ENCODE results near the gene PLA2G4D. TPM values are rescaled to one million over a fixed set of nuclear protein-coding genes. Genes with fewer than 3 reads are reported as not detected.

PLA2G4D gene
- total and polyA plus RNA-seq, 2 experiments from 2014 or later = 0.07 to 0.15 TPM

DNA sequence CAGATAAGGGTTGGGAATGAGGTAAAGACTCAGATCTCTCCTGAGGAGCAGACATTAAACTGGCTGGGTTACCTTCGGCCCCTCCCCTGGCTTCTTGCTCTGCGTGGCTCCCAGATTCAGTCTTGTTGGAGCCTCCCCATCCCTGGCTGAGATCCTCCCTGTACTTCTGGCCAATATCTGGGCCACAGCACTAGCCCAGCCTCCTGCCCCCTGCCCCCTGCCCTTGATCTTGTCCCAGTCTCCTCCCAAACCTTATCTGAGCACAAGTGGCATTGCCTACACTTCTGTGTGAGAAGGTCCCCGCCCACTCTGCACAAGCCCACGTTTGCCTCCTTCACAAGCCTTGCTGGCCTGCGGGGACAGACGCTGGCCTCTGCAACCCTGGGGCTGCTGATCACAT lies 45.2 kb upstream of the PLA2G4D start (continued):
- TF ChIP-seq, protein P1, sequence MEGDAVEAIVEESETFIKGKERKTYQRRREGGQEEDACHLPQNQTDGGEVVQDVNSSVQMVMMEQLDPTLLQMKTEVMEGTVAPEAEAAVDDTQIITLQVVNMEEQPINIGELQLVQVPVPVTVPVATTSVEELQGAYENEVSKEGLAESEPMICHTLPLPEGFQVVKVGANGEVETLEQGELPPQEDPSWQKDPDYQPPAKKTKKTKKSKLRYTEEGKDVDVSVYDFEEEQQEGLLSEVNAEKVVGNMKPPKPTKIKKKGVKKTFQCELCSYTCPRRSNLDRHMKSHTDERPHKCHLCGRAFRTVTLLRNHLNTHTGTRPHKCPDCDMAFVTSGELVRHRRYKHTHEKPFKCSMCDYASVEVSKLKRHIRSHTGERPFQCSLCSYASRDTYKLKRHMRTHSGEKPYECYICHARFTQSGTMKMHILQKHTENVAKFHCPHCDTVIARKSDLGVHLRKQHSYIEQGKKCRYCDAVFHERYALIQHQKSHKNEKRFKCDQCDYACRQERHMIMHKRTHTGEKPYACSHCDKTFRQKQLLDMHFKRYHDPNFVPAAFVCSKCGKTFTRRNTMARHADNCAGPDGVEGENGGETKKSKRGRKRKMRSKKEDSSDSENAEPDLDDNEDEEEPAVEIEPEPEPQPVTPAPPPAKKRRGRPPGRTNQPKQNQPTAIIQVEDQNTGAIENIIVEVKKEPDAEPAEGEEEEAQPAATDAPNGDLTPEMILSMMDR (conservative IDR thresholded peaks at IDR 0.05; ENCODE audit: low read depth in 2 of 2) = no peak
- TF ChIP-seq EZH2 (IDR thresholded peaks at IDR 0.05; ENCODE audit: low read depth, unreplicated experiment) (no peak), POLR2AphosphoS5 (IDR thresholded peaks at IDR 0.05; ENCODE audit: low read depth) (no peak), JUNB (IDR thresholded peaks at IDR 0.05; ENCODE audit: unreplicated experiment) (no peak), STAT1 (IDR thresholded peaks at IDR 0.05; ENCODE audit: unreplicated experiment) (no peak), ZNF331 (CRISPR knock-in tag; IDR thresholded peaks at IDR 0.05; ENCODE audit: low read depth) (no peak), CREB1 (CRISPR knock-in tag; IDR thresholded peaks at IDR 0.05; ENCODE audit: low read depth) (no peak)
- TF ChIP-seq, protein P2, sequence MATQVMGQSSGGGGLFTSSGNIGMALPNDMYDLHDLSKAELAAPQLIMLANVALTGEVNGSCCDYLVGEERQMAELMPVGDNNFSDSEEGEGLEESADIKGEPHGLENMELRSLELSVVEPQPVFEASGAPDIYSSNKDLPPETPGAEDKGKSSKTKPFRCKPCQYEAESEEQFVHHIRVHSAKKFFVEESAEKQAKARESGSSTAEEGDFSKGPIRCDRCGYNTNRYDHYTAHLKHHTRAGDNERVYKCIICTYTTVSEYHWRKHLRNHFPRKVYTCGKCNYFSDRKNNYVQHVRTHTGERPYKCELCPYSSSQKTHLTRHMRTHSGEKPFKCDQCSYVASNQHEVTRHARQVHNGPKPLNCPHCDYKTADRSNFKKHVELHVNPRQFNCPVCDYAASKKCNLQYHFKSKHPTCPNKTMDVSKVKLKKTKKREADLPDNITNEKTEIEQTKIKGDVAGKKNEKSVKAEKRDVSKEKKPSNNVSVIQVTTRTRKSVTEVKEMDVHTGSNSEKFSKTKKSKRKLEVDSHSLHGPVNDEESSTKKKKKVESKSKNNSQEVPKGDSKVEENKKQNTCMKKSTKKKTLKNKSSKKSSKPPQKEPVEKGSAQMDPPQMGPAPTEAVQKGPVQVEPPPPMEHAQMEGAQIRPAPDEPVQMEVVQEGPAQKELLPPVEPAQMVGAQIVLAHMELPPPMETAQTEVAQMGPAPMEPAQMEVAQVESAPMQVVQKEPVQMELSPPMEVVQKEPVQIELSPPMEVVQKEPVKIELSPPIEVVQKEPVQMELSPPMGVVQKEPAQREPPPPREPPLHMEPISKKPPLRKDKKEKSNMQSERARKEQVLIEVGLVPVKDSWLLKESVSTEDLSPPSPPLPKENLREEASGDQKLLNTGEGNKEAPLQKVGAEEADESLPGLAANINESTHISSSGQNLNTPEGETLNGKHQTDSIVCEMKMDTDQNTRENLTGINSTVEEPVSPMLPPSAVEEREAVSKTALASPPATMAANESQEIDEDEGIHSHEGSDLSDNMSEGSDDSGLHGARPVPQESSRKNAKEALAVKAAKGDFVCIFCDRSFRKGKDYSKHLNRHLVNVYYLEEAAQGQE (IDR thresholded peaks at IDR 0.05; ENCODE audit: unreplicated experiment) = no peak

DNA sequence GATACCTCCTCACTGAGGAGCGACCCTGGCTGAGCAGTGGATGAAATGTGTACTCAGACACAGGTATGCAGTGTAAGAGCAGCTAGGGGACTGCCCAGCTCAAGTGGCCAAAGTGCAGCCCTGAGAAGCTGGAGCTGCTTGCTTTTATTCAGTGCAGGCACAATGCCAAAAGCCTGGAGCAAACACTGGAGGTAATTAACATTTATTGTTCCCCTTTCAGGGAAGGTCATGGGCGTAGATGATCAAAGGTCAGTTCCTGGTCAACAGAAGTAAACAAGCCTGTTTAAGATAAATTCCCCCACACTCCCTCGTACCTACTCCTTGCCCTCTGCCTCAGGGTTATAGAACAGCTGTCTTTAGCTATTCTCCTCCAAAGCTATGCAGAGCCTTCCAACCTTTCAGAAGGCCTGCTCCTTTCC lies 44.6 kb upstream of the PLA2G4D start:
- Histone ChIP-seq H3K36me3 (ENCODE audit: insufficient read depth) (no peaks in the 10 kb centered on the region), H3K27me3 (ENCODE audit: insufficient read depth) (no peaks in the 10 kb centered on the region), H3K27ac (ENCODE audit: low read depth) (no peak overlapping the region), H3K4me2 (no peak overlapping the region), H3F3A (replicated peaks; ENCODE audit: low read depth) (no peaks in the 10 kb centered on the region), H2AFZ (no peak overlapping the region), H3K9me2 (ENCODE audit: insufficient read depth) (no peaks in the 10 kb centered on the region), H3K4me1 (ENCODE audit: insufficient read depth) (no peaks in the 10 kb centered on the region), H4K20me1 (replicated peaks; ENCODE audit: insufficient read depth) (no peaks in the 10 kb centered on the region), H3K79me2 (replicated peaks; ENCODE audit: insufficient read depth) (no peaks in the 10 kb centered on the region), H3K4me3 (no peak overlapping the region)
- ATAC-seq (no peak), DNase-seq (ENCODE audit: low spot score) (no peak)
- no peak overlapping the region for H3K4me3 Mint-ChIP-seq
- H3K36me3 Mint-ChIP-seq (ENCODE audit: low read depth) = no peaks in the 10 kb centered on the region
- no peak overlapping the region for H3K27ac Mint-ChIP-seq
- peaks cover 4% of the 10 kb centered on the region for H3K27me3 Mint-ChIP-seq (ENCODE audit: insufficient read depth, low read depth, poor library complexity)
- peaks cover 1% of the 10 kb centered on the region; the same call in 1 of the 3 replicates for H3K4me1 Mint-ChIP-seq
- H3K9me3 Mint-ChIP-seq = peaks cover 15% of the 10 kb centered on the region; the same call in 2 of the 3 replicates
- no peak for TF ChIP-seq ZNF114 (CRISPR knock-in tag; IDR thresholded peaks at IDR 0.05)
- TF ChIP-seq, protein P3, sequence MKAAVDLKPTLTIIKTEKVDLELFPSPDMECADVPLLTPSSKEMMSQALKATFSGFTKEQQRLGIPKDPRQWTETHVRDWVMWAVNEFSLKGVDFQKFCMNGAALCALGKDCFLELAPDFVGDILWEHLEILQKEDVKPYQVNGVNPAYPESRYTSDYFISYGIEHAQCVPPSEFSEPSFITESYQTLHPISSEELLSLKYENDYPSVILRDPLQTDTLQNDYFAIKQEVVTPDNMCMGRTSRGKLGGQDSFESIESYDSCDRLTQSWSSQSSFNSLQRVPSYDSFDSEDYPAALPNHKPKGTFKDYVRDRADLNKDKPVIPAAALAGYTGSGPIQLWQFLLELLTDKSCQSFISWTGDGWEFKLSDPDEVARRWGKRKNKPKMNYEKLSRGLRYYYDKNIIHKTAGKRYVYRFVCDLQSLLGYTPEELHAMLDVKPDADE (IDR thresholded peaks at IDR 0.05) = no peak
- no peak for TF ChIP-seq EZH2phosphoT487 (IDR thresholded peaks at IDR 0.05; ENCODE audit: unreplicated experiment)
- no peak for TF ChIP-seq POLR2AphosphoS5 (IDR thresholded peaks at IDR 0.05; ENCODE audit: low read depth)
- no peak for TF ChIP-seq CREB1 (CRISPR knock-in tag; IDR thresholded peaks at IDR 0.05; ENCODE audit: low read depth)
- TF ChIP-seq, protein P1 (conservative IDR thresholded peaks at IDR 0.05; ENCODE audit: low read depth in 2 of 2) = no peak
- TF ChIP-seq ZNF331 (CRISPR knock-in tag; IDR thresholded peaks at IDR 0.05; ENCODE audit: low read depth) = no peak
- TF ChIP-seq, protein P2 (IDR thresholded peaks at IDR 0.05; ENCODE audit: unreplicated experiment) = no peak
- TF ChIP-seq EZH2 (IDR thresholded peaks at IDR 0.05; ENCODE audit: low read depth, unreplicated experiment) = no peak
- no peak for TF ChIP-seq JUNB (IDR thresholded peaks at IDR 0.05; ENCODE audit: unreplicated experiment)
- TF ChIP-seq STAT1 (IDR thresholded peaks at IDR 0.05; ENCODE audit: unreplicated experiment) = no peak
- no peak for TF ChIP-seq NANOG (IDR thresholded peaks at IDR 0.05; ENCODE audit: borderline replicate concordance)
